Endothelial cell of umbilical vein (primary cell): ENCODE measurements around the gene STXBP5L. TPM values are rescaled to one million over a fixed set of nuclear protein-coding genes. Genes with fewer than 3 reads are reported as not detected.

Experiments
- BruUV-seq: library from RNA; stranded (reverse); fragments of 400-500 nt; replicated peaks from 2 replicates; lab custom pipeline; 2021; lab: Mats Ljungman, UMichigan
- CTCF ChIA-PET: fragments of 300-600, 350-600 bp; sonication (Branson Sonifier 250); formaldehyde crosslinking; loops from one replicate; lab custom pipeline; 2021; ENCODE audit warnings: antibody characterized with exemption, inconsistent platforms; lab: Charles Lee
- POLR2A ChIA-PET: fragments of 300-600, 350-600 bp; sonication (Branson Sonifier 250); formaldehyde crosslinking; loops from one replicate; lab custom pipeline; 2021; ENCODE audit warnings: antibody characterized with exemption, inconsistent platforms; lab: Charles Lee
- DNase-seq: peaks from one replicate; pipeline ENCODE4 v3.0.0-alpha.2; 2011; ENCODE audit warnings: low read depth, low spot score
- FAIRE-seq: peaks from 2 replicates; lab custom pipeline; 2011; peaks lifted over from hg19 to GRCh38; lab: Jason Lieb, UNC
- H2AFZ ChIP-seq: 2 replicates; pipeline ENCODE4 v1.6.0; 2012; ENCODE audit warnings: low read depth, low read length, control low read depth, inconsistent platforms
- H3K27ac ChIP-seq: 2 replicates; pipeline ENCODE4 v1.5.1; 2011; ENCODE audit warnings: low read depth, mild to moderate bottlenecking, control low read depth, low read length, moderate library complexity; ENCODE audit not compliant: insufficient read depth
- H3K27me3 ChIP-seq, 2 experiments: 2 replicates each; pipeline versions ENCODE4 v1.6.0 to v1.6.1; 2011; ENCODE audit warnings: low read length in 2 of 2, mixed read lengths in 1 of 2; ENCODE audit not compliant: control insufficient read depth in 2 of 2, insufficient read depth in 2 of 2
- H3K36me3 ChIP-seq, 2 experiments: 2 replicates in 1 of 2; 3 replicates in 1 of 2; pipeline ENCODE4 v1.5.1; 2011; ENCODE audit warnings: low read length in 2 of 2, mild to moderate bottlenecking in 1 of 2, moderate library complexity in 1 of 2; ENCODE audit not compliant: control insufficient read depth in 2 of 2, insufficient read depth in 2 of 2; ENCODE audit errors: extremely low read depth in 1 of 2
- H3K4me1 ChIP-seq: 3 replicates; pipeline ENCODE4 v1.5.1; 2011; ENCODE audit warnings: mild to moderate bottlenecking, low read length; ENCODE audit not compliant: control insufficient read depth, insufficient read depth; ENCODE audit errors: extremely low read depth
- H3K4me2 ChIP-seq: 2 replicates; pipeline ENCODE4 v1.6.1; 2011; ENCODE audit warnings: low read length, control low read depth, mixed read lengths; ENCODE audit not compliant: insufficient read depth
- H3K4me3 ChIP-seq, 3 experiments: fragments of 200-600 bp in 1 of 3; sonication (generic), shearing (Covaris generic) in 1 of 3; replicated peaks in 1 of 3; 2 replicates each; pipeline ENCODE4 v1.5.1; 2011 to 2016; ENCODE audit warnings: control low read depth in 3 of 3, low read length in 3 of 3, mild to moderate bottlenecking in 2 of 3, inconsistent platforms in 1 of 3, low read depth in 1 of 3, moderate library complexity in 1 of 3; ENCODE audit not compliant: insufficient read depth in 1 of 3
- H3K79me2 ChIP-seq: 2 replicates; pipeline ENCODE4 v1.6.0; 2012; ENCODE audit warnings: low read length, inconsistent platforms; ENCODE audit not compliant: control insufficient read depth, insufficient read depth
- H3K9ac ChIP-seq: replicated peaks from 2 replicates; pipeline ENCODE3; 2011; ENCODE audit warnings: low read length, control low read depth; ENCODE audit not compliant: insufficient read depth; ENCODE audit errors: extremely low read depth
- H3K9me1 ChIP-seq: replicated peaks from 3 replicates; pipeline ENCODE4 v1.6.0; 2011; ENCODE audit warnings: mild to moderate bottlenecking, low read length; ENCODE audit not compliant: control insufficient read depth, insufficient read depth; ENCODE audit errors: extremely low read depth
- H3K9me3 ChIP-seq: replicated peaks from 2 replicates; pipeline ENCODE4 v1.5.1; 2012; ENCODE audit warnings: low read length, inconsistent platforms; ENCODE audit not compliant: control insufficient read depth, insufficient read depth
- H4K20me1 ChIP-seq: replicated peaks from 2 replicates; pipeline ENCODE3; 2011; ENCODE audit warnings: mild to moderate bottlenecking, low read length; ENCODE audit not compliant: control insufficient read depth, insufficient read depth; ENCODE audit errors: extremely low read depth
- EZH2 ChIP-seq: IDR thresholded peaks from 2 replicates; pipeline ENCODE4 v1.6.1; 2012; ENCODE audit warnings: borderline replicate concordance, low read depth, mild to moderate bottlenecking, moderate library complexity, low read length, inconsistent platforms; ENCODE audit not compliant: severe bottlenecking
- FOS ChIP-seq: IDR thresholded peaks from 2 replicates; pipeline ENCODE4 v1.6.1; 2011; ENCODE audit warnings: mild to moderate bottlenecking, low read length, moderate library complexity, borderline replicate concordance; ENCODE audit not compliant: insufficient read depth
- GATA2 ChIP-seq: IDR thresholded peaks from 2 replicates; pipeline ENCODE4 v1.7.0; 2011; ENCODE audit warnings: low read depth, mild to moderate bottlenecking, moderate library complexity, mixed read lengths, low read length; ENCODE audit not compliant: insufficient read length, insufficient read depth
- JUN ChIP-seq: IDR thresholded peaks from 2 replicates; pipeline ENCODE4 v1.6.1; 2011; ENCODE audit warnings: borderline replicate concordance, low read depth; ENCODE audit not compliant: insufficient read length, insufficient read depth
- MYC ChIP-seq: IDR thresholded peaks from one replicate; pipeline ENCODE4 v1.6.1; 2011; ENCODE audit warnings: mild to moderate bottlenecking, low read depth, low read length
- POLR2A ChIP-seq: IDR thresholded peaks from 2 replicates; pipeline ENCODE4 v1.6.1; 2012; ENCODE audit warnings: low read depth, mild to moderate bottlenecking, control low read depth, low read length
- POLR2AphosphoS5 ChIP-seq: IDR thresholded peaks from 2 replicates; pipeline ENCODE4 v1.6.1; 2012; ENCODE audit warnings: low read depth, mild to moderate bottlenecking, control low read depth, low read length, moderate library complexity; ENCODE audit not compliant: insufficient read depth
- dilution Hi-C: fragments of 300-500 bp; cut with MboI; formaldehyde crosslinking; loops from one replicate; pipeline ENCODE4 v1.15.0; 2019; ENCODE audit warnings: low sequenced_read_pairs; ENCODE audit not compliant: extremely low pct_ligation_motif_present
- intact Hi-C: fragments of 100-400 bp; cut with micrococcal nuclease; formaldehyde crosslinking; loops from one replicate; pipeline ENCODE4 v1.10.0; 2022
- polyA plus RNA-seq, 4 experiments: library from polyadenylated mRNA; depleted of rRNA in 3 of 4; stranded (reverse) in 3 of 4; unstranded in 1 of 4; fragments of >200 nt; gene quantifications; 2 replicates each; pipeline versions ENCODE4 v1.2.1 to v1.2.3, GENCODE V29; 2011 to 2012; ENCODE audit warnings: missing spikeins in 1 of 4
- total RNA-seq: library from RNA; stranded (reverse); gene quantifications from 2 replicates; pipeline ENCODE4 v1.2.3, GENCODE V29; 2021
- TF ChIP-seq, protein P1 (sequence below), 2 donors: IDR thresholded peaks; 1 replicate in 1 of 2; 2 replicates in 1 of 2; pipeline ENCODE4 v1.5.1; 2011; ENCODE audit warnings: low read length in 2 of 2, mild to moderate bottlenecking in 2 of 2, moderate library complexity in 2 of 2, control low read depth in 1 of 2, inconsistent platforms in 1 of 2, low read depth in 1 of 2; ENCODE audit not compliant: insufficient read depth in 1 of 2; ENCODE audit errors: extremely low read depth in 1 of 2
- TF ChIP-seq, protein P2 (sequence below): IDR thresholded peaks from 2 replicates; pipeline ENCODE4 v1.6.1; 2011; ENCODE audit not compliant: insufficient read depth, insufficient read length

The STXBP5L gene
- total and polyA plus RNA-seq, 2 donors (not counting 3 experiments of a cell fraction or from before 2014, with no cell fraction given), result not detected

DNA sequence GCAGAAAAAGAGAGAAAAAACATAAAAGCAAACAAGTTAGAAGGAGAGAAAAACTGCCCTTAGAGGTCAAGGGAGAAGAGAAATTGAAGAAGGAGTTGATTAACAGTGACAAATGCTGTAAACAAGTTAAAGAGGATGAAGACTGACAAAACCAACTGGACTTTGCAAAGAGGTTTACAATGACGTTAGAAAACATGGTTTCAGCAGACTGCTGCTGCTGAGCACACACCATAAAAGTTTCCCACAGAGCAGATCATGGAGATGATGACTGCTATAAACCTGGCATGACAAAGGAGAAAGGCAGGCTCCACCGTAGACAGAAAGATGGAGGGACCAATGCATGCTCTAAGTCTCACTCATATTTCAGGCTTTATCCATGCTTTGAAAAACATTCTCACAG, 559.1 kb downstream of the STXBP5L start:
- dilution Hi-C loops, result no loop called here

DNA sequence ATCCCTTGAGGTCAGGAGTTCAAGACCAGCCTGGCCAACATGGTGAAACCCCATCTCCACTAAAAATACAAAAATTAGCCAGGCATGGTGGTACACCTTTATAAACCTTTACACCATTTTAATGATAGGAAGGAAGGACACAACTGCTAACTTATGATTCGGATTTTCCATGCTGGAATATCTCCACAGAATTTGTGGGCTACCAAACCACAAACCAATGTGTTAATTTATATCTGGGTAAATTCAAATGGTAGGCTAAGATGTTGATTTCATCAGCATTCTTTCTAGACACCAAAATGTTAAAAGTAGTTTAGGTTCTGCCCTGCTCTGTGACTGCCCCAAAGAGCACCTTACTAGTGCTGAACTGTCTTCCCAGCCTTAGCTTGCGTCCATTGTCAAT, 565.0 kb downstream of the STXBP5L start:
- no peak for DNase-seq
- Histone ChIP-seq H3K27me3 (no peaks in the 10 kb centered on the region), H3K9ac (no peak overlapping the region), H3K27ac (no peak overlapping the region), H3K4me2 (no peak overlapping the region), H3K9me3 (no peaks in the 10 kb centered on the region), H2AFZ (no peak overlapping the region), H3K4me3 (no peak overlapping the region), H3K9me1 (no peaks in the 10 kb centered on the region), H3K4me1 (peaks cover 2% of the 10 kb centered on the region), H4K20me1 (no peaks in the 10 kb centered on the region), H3K79me2 (no peaks in the 10 kb centered on the region), H3K36me3 (peaks cover 0 to 7% of the 10 kb centered on the region in 2 experiments)
- dilution Hi-C loops, result no loop called here
- TF ChIP-seq, protein P1, sequence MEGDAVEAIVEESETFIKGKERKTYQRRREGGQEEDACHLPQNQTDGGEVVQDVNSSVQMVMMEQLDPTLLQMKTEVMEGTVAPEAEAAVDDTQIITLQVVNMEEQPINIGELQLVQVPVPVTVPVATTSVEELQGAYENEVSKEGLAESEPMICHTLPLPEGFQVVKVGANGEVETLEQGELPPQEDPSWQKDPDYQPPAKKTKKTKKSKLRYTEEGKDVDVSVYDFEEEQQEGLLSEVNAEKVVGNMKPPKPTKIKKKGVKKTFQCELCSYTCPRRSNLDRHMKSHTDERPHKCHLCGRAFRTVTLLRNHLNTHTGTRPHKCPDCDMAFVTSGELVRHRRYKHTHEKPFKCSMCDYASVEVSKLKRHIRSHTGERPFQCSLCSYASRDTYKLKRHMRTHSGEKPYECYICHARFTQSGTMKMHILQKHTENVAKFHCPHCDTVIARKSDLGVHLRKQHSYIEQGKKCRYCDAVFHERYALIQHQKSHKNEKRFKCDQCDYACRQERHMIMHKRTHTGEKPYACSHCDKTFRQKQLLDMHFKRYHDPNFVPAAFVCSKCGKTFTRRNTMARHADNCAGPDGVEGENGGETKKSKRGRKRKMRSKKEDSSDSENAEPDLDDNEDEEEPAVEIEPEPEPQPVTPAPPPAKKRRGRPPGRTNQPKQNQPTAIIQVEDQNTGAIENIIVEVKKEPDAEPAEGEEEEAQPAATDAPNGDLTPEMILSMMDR (IDR thresholded peaks at IDR 0.05; ENCODE audit: extremely low read depth in 1 of 2, insufficient read depth in 1 of 2, low read depth in 1 of 2, low read length in 2 of 2), result no peak
- TF ChIP-seq MYC (no peak), JUN (no peak), POLR2AphosphoS5 (no peak), POLR2A (no peak), FOS (no peak), EZH2 (no peak), GATA2 (no peak)
- TF ChIP-seq, protein P2, sequence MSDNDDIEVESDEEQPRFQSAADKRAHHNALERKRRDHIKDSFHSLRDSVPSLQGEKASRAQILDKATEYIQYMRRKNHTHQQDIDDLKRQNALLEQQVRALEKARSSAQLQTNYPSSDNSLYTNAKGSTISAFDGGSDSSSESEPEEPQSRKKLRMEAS, result no peak
- no TSS peak for BruUV-seq
- CTCF ChIA-PET, result interaction anchor here (1.5 kb wide), 1 partner anchor 8 kb away, joined by 3 read pairs; no protein-coding TSS in a partner anchor
- POLR2A ChIA-PET, result no interaction called here
- intact Hi-C loops, result no loop called here
- FAIRE-seq, result no peak

More for the DNA sequence above, 559.1 kb downstream of the STXBP5L start:
- no peaks in the 10 kb centered on the region for H3K27me3 ChIP-seq
- no peaks in the 10 kb centered on the region for H4K20me1 ChIP-seq
- intact Hi-C loops, result no loop called here
- FAIRE-seq, result no peak
- no peaks in the 10 kb centered on the region for H3K9me3 ChIP-seq
- no peak overlapping the region for H2AFZ ChIP-seq
- H3K36me3 ChIP-seq, result no peaks in the 10 kb centered on the region
- ChIA-PET POLR2A (no interaction called here), CTCF (interaction anchor here (1.0 kb wide), 1 partner anchor 16 kb away, joined by 3 read pairs; no protein-coding TSS in a partner anchor)
- no peak overlapping the region for H3K9ac ChIP-seq
- BruUV-seq, result no TSS peak
- no peak overlapping the region for H3K4me2 ChIP-seq
- no peak overlapping the region for H3K4me3 ChIP-seq
- no peaks in the 10 kb centered on the region for H3K79me2 ChIP-seq
- H3K4me1 ChIP-seq, result no peaks in the 10 kb centered on the region
- no peaks in the 10 kb centered on the region for H3K9me1 ChIP-seq
- H3K27ac ChIP-seq, result no peak overlapping the region
- TF ChIP-seq, protein P1 (IDR thresholded peaks at IDR 0.05; ENCODE audit: extremely low read depth in 1 of 2, insufficient read depth in 1 of 2, low read depth in 1 of 2, low read length in 2 of 2), result no peak
- TF ChIP-seq GATA2 (no peak), POLR2AphosphoS5 (no peak)
- DNase-seq, result no peak
